NCI-H524 treated with DMSO at 0.1 percent for 48 hours (cell line): ENCODE results near the gene ANGEL1.

Experiments
- DNase-seq: peaks from one replicate; lab custom pipeline; 2025; lab: John Stamatoyannopoulos, UW

Gene ANGEL1

GRCh38 chr14:76765461-76765931 is 47.2 kb downstream of the ANGEL1 start:
- DNase-seq: no peak

- no peak for DNase-seq
Measured at GRCh38 chr14:76763096-76764041, 49.3 kb downstream of the ANGEL1 start.

- DNase-seq: no peak
Measured at GRCh38 chr14:76762411-76763095, 50.1 kb downstream of the ANGEL1 start.

- DNase-seq: no peak
Measured at GRCh38 chr14:76761960-76762410, 50.7 kb downstream of the ANGEL1 start.

GRCh38 chr14:76761136-76761959 is 51.3 kb downstream of the ANGEL1 start, which contains the start of gene VASH1:
Gene VASH1 (plus strand): TSS chr14:76761468. CDS start chr14:76762822, 1,354 bp downstream.
- DNase-seq: no peak

GRCh38 chr14:76760331-76761135 is 52.1 kb downstream of the ANGEL1 start:
- DNase-seq: no peak

GRCh38 chr14:76759589-76759988 is 53.1 kb downstream of the ANGEL1 start:
- DNase-seq: no peak

DNA sequence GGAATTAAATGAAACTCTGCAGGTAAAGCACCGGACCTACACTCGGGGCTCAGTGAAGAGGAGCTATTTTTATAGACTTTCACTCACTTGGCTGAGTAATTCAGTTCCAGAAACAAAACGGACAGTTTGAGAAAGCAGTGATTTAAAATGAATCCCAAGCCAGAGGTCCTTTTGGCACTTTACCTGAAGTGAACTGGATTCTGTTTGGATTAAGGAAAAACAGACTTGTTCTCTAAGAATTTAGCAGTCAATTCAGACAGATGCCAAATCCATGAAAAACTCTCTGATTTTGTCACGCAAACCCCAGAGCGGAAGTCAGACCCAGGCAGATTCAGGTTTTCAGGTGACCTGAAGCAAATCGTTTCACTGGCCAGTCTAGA is 56.3 kb downstream of the ANGEL1 start:
- DNase-seq: no peak

DNA sequence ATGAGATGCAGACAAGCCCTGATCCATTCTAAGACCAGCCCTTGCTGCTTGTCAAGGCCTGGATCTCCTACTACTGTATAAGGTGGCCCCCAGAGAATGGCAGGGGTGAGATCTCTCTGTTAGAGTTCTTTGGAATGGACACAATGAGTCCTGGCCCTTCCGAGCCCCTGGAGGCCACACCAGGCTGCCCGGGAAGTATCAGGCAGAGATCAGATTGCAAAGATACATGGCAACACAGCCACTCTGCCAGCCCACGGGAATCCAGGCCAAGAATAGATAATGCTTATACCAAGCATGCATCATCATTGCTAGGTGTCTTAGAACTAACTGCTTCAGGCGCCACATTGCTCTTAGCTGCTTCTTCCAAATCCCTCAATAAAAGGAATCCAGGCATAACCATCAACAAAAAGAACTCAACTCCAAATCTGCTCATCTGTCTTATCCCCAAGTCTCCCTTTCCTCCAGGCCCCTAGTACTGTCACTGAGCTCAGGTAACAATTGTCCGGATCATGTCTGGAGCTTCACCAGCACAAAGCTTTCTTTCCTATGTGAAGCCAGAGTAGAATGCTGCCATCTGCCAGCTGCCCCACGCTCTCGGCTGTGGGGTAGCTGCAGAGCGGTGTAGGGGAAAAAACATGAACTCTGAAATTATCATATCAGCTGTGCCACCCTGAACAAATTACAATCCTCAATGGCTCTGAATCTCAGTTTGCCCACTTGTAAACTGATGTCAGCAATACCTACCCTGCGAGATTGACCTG is 56.9 kb downstream of the ANGEL1 start:
- no peak for DNase-seq

GRCh38 chr14:76754586-76754985 is 58.1 kb downstream of the ANGEL1 start:
- no peak for DNase-seq

DNA sequence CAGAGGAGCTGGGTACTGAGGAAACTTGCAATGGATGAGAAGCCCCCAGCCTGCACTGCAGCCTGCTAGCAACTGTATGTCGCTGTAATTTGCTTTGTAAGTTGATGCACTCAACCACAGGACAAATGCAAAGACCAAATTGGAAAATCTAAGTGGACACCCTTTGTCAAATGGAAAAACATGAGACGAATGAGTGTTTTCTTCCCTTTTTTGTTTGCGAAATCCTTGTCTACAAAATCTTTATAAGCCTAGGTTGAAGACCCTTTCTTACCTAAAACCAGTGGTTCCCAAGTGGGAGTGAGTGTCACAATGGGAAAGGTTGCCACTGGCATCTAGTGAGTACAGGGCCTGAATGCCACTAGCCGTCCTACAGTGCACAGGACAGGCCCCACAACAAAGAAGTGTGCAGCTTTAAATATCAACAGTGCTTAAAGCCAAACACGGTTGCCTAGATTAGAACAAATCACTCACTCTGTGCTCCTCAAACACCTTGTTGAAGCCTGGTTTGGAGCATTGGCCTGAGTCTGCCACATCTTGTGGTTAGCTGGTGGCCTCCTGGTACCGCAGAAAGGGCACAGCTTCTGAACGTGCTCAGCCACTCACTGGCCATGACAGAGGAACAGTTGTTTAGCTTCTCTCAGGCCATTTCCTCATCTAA is 59.0 kb downstream of the ANGEL1 start:
- no peak for DNase-seq

DNA sequence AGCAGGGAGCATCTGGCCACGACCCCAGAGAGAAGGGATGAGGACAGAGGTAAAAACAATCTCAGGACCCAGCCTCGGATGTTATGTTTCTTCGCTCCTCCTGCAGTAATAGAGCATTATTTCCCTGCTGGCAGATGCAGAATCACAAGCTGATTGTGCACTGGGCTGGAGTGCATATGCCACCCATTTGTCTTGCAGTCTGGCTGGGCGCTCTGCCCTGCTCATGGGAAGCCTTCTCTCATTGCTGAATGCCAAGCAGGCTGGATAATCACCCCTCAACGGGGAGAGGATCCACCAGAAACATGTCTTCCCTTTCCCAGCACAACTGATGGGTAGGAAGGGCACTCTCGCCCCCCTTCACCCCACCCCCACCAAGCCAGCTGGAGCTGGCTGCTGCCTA is 59.9 kb downstream of the ANGEL1 start:
- DNase-seq: no peak

- no peak for DNase-seq
Measured at GRCh38 chr14:76742966-76743365, 69.7 kb downstream of the ANGEL1 start.

DNA sequence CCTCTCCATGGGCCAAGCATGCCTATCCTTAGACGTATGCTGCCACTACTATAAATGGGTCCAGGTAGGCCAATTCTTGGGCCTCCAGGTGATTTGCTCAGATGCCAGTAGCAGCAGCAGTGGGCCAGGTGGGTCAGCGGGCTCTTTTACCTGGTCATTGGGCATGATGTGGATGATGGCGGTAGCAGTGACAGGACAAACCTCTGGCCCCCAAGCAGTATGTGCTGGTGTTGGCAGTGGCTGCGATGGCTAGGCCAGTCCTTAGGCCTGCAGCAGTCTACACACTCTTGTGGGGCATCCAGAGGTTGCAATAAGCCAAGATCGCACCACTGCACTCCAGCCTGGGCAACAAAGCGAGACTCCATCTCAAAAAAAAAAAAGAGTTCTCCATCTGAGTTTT is 70.5 kb downstream of the ANGEL1 start:
- DNase-seq: no peak

DNA sequence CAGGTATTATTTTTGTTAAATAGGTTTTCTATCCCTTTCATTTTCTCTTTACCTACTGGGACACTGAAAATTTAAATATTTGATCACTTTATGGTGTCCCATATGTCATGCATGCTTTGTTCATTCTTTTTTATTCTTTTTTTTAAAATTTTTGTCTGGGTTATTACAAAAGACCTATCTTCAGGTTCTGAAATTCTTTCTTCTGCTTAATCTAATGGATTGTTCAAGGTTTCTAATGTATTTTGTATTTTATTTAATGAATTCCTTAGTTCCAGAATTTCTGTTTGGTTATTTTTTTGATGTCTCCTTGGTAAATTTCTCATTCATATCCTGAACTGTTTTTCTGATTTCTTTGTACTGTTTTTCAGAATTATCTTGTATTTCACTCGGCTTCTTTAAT is 71.6 kb downstream of the ANGEL1 start:
- no peak for DNase-seq
